Dendritic cell treated with granulocyte-macrophage colony-stimulating factor and Interleukin-4, amounts not matched to agents 40 ng/mL and 50 ng/mL, for 4 days (primary cell): ENCODE measurements around the gene VSX1.

ENCODE experiments used
- H3K27ac Mint-ChIP-seq: one replicate; pipeline ENCODE4 v1.8.0; 2022; ENCODE audit warnings: mild to moderate bottlenecking, mixed read lengths
- H3K27me3 Mint-ChIP-seq: one replicate; pipeline ENCODE4 v1.8.0; 2022; ENCODE audit warnings: mild to moderate bottlenecking, mixed read lengths
- H3K36me3 Mint-ChIP-seq: one replicate; pipeline ENCODE4 v1.8.0; 2022; ENCODE audit warnings: low read depth, mixed read lengths
- H3K4me1 Mint-ChIP-seq: one replicate; pipeline ENCODE4 v1.8.0; 2022; ENCODE audit warnings: low read depth, mixed read lengths
- H3K4me3 Mint-ChIP-seq: one replicate; pipeline ENCODE4 v1.8.0; 2022; ENCODE audit warnings: mild to moderate bottlenecking, moderate library complexity, mixed read lengths
- H3K9me3 Mint-ChIP-seq: one replicate; pipeline ENCODE4 v1.8.0; 2022; ENCODE audit warnings: mixed read lengths
- intact Hi-C: fragments of 100-400 bp; cut with micrococcal nuclease; formaldehyde crosslinking; loops from one replicate; pipeline ENCODE4 v1.15.0; 2022

VSX1 gene

DNA sequence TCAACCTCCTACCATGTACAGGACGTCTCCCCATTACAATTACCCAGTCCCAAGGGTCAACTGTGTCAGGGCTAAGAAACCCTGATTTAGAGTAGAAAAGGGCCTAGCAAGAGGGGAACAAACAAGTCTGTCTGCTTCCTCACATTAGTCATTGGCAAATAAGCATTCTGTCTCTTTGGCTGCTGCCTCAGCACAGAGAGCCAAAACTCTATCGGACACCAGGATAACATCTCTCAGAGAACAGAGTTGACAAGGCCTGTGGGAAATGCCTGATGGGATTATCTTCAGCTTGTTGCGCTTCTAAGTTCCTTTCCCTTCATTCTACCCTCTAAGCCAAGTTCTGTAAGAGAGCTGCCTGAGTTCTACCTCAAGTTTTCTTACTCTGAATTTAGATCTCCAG, 19.0 kb upstream of the VSX1 start:
- Mint-ChIP-seq H3K4me1 (no peaks in the 10 kb centered on the region), H3K9me3 (no peaks in the 10 kb centered on the region), H3K27ac (no peak overlapping the region), H3K36me3 (no peaks in the 10 kb centered on the region), H3K27me3 (peaks cover 3% of the 10 kb centered on the region), H3K4me3 (no peak overlapping the region)
- intact Hi-C loops = no loop called here

DNA sequence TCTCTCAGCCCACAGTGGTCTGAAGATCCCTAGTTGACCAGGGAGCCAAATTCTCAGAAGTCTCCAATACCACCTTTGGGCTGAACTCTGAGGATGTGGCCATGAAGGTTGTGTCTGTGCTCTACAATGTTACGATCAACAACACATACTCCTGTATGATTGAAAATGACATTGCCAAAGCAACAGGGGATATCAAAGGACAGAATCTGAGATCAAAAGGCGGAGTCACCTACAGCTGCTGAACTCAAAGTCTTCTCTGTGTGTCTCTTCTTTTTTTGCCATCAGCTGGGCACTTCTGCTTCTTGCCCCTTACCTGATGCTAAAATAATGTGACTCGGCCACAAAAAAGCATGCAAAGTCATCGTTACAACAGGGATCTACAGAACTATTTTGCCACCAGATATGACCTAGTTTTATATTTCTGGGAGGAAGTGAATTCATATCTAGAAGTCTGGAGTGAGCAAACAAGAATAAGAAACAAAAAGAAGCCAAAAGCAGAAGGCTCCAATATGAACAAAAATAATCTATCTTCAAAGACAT, 17.7 kb upstream of the VSX1 start:
- Mint-ChIP-seq H3K4me1 (no peaks in the 10 kb centered on the region), H3K9me3 (no peaks in the 10 kb centered on the region), H3K36me3 (no peaks in the 10 kb centered on the region), H3K4me3 (no peak overlapping the region), H3K27me3 (peaks cover 7% of the 10 kb centered on the region), H3K27ac (no peak overlapping the region)
- intact Hi-C loops = no loop called here

DNA sequence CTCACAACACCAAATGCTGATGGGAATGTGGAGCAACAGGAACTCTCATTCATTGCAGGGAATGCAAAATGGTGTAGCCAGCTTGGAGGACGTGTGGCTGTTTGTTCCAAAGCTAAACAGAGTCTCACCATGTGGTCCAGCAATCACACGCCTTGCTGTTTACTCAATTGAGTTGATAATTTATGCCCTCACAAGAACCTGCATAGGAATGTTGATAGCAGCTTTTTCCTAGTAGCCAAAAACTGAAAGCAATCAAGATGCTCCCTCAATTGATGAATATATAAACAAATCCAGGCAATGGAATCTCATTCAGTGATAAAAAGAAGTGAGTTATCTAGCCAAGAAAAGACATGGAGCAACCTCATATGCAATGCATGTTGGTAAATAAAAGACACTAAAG, 15.6 kb upstream of the VSX1 start:
- no peak overlapping the region for H3K4me3 Mint-ChIP-seq
- no peaks in the 10 kb centered on the region for H3K4me1 Mint-ChIP-seq
- no peak overlapping the region for H3K27ac Mint-ChIP-seq
- H3K9me3 Mint-ChIP-seq = no peaks in the 10 kb centered on the region
- intact Hi-C loops = no loop called here
- H3K27me3 Mint-ChIP-seq = peaks cover 12% of the 10 kb centered on the region
- H3K36me3 Mint-ChIP-seq = no peaks in the 10 kb centered on the region

DNA sequence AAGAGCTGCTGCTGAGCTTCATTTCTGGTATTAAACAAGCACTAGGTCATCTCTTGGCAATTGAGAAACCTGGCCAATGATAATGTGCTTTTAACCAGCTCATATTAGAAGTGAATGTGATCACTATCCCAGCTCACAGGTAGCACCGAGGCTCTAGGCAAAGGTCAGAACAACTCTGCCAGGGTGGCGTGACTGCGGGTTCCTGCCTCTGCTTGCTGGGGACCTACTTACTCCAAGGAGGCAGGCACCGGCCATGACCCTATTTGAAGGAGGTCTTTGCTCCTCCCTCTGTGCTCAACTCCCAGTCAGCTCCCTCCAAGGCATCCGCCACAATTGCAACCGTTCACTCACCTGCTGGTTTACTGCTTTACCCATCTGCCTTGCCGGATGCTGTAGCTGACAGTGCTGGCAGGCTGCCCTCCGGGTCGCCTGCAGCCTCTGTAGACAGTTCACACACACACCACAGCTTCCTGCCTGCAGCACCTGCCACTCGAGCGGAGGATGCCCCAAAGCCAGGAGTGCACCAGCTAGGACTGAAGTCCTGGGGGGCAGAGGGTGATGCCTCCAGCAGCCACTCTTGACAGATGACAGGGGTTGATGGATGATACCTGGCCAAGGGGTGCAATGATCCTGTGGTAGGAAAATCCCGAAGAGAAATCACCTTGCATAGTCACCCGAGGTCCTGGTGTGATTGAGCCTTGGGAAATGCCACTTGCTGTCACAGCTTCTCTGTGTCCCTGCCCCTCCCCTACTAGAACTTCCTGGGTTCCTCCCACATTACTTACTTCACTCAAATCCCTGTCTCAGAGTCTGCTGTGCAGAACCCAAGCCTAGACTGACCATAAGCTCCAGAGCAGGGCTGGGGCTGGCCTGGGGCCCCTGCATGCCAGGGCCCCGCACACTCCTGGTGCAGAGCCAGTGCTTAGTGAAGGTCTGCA, 8.8 kb upstream of the VSX1 start:
- Mint-ChIP-seq H3K4me3 (no peak overlapping the region), H3K4me1 (peaks cover 5% of the 10 kb centered on the region), H3K9me3 (no peaks in the 10 kb centered on the region), H3K36me3 (no peaks in the 10 kb centered on the region), H3K27me3 (peaks cover 47% of the 10 kb centered on the region), H3K27ac (no peak overlapping the region)
- intact Hi-C loops = no loop called here

DNA sequence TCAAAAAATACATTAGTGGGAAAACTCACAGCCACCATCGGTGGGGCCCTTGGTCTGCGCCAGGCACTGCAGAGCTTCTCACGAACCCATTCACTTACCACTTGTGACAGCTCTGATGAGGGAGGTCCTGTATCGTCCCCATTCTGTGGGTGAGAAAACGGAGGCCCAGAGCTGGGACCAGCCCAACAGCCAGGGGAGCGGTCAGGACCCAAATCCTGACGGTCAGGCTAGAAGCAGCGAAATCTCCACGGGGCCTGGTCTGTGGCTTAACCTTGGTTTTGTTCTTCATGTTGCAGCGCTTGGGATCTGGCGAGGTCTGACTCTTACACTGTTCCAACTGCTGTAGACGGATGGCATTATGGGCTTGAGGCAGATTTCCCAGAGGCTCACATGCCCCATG, 7.7 kb upstream of the VSX1 start:
- peaks cover 53% of the 10 kb centered on the region for H3K27me3 Mint-ChIP-seq
- intact Hi-C loops = no loop called here
- H3K4me3 Mint-ChIP-seq = no peak overlapping the region
- H3K4me1 Mint-ChIP-seq = peaks cover 5% of the 10 kb centered on the region
- no peak overlapping the region for H3K27ac Mint-ChIP-seq
- no peaks in the 10 kb centered on the region for H3K9me3 Mint-ChIP-seq
- no peaks in the 10 kb centered on the region for H3K36me3 Mint-ChIP-seq

DNA sequence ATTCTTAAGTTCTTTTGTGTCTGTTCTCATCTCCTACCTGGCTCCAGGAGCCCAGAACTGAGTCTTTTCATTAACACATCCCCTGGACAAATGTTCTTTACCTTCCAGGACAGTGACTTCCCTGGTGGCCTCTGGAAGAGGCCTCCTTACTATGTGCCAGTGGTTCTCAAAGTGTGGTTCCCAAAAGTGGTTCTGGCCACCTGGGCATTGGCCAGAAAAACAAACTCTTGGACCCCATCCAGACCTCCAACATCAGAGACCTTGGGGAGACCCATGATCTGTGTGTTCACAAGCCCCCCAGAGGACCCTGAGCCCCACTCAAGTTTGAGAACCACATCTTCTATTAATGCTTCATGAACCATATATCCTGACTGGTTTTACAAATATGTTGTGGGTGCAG, 7.2 kb upstream of the VSX1 start:
- H3K4me1 Mint-ChIP-seq = peaks cover 5% of the 10 kb centered on the region

DNA sequence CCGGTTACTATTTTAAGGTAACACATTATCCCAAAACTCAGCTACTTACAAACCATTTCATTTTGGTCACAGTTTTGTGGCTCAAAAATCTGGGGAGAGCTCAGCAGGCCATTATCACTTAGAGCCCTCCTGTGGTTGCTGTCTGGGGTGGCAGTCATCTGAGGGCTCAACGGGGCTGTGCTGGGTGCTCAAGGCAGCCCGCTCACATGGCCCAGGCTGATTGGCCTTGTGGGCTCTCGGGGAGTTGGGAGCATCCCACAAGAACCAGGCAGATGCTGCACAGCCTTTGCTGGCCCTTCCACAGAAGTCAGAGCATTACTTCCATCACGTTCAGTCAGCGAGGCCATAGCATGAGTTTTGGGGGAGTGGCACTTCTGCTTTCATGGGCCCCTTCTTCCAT, 6.3 kb upstream of the VSX1 start:
- intact Hi-C loops = no loop called here
- H3K27ac Mint-ChIP-seq = no peak overlapping the region
- no peak overlapping the region for H3K4me3 Mint-ChIP-seq
- peaks cover 10% of the 10 kb centered on the region for H3K4me1 Mint-ChIP-seq
- no peaks in the 10 kb centered on the region for H3K9me3 Mint-ChIP-seq
- H3K36me3 Mint-ChIP-seq = no peaks in the 10 kb centered on the region
- H3K27me3 Mint-ChIP-seq = peaks cover 65% of the 10 kb centered on the region

More for the DNA sequence above, 7.2 kb upstream of the VSX1 start:
- H3K9me3 Mint-ChIP-seq = no peaks in the 10 kb centered on the region
- intact Hi-C loops = no loop called here
- no peaks in the 10 kb centered on the region for H3K36me3 Mint-ChIP-seq
- peaks cover 59% of the 10 kb centered on the region for H3K27me3 Mint-ChIP-seq
- no peak overlapping the region for H3K4me3 Mint-ChIP-seq
- no peak overlapping the region for H3K27ac Mint-ChIP-seq

DNA sequence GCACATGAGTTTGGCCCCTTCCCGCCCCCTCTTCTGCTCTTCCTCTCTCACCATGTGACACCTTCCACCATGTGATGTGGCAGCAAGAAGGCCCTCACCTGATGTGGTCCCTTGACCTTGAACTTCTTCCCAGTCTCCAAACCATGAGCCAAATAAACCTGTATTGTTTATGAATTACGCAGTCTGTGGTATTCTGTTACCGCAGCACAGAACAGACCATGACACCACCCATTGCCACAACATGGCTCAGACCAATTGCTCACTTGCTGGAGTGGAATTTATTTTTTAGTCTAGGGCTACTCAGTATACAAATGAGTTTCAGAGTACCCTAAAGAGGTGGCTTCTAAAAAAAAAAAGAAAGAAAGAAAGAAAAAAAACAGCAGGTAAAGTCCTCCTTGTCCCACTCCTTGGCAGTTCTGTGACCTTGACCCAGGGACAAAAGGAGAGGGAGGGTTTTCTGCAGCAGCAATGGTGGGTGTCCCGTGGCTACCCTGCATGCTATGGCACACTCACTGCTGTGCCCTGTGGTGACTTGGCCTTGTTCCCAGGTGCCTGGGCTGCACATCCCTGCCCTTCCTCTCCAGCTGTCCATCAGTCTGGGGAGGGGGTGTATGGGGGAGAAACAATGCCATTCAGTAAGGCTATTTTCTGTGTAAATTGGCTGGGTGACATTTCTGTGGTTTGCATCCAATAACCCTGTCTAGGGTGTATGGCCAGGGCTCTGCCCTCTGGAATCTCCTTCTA, 5.4 kb upstream of the VSX1 start:
- Mint-ChIP-seq H3K4me1 (peaks cover 10% of the 10 kb centered on the region), H3K27me3 (peaks cover 70% of the 10 kb centered on the region), H3K4me3 (no peak overlapping the region), H3K9me3 (no peaks in the 10 kb centered on the region), H3K27ac (no peak overlapping the region), H3K36me3 (no peaks in the 10 kb centered on the region)
- intact Hi-C loops = no loop called here

DNA sequence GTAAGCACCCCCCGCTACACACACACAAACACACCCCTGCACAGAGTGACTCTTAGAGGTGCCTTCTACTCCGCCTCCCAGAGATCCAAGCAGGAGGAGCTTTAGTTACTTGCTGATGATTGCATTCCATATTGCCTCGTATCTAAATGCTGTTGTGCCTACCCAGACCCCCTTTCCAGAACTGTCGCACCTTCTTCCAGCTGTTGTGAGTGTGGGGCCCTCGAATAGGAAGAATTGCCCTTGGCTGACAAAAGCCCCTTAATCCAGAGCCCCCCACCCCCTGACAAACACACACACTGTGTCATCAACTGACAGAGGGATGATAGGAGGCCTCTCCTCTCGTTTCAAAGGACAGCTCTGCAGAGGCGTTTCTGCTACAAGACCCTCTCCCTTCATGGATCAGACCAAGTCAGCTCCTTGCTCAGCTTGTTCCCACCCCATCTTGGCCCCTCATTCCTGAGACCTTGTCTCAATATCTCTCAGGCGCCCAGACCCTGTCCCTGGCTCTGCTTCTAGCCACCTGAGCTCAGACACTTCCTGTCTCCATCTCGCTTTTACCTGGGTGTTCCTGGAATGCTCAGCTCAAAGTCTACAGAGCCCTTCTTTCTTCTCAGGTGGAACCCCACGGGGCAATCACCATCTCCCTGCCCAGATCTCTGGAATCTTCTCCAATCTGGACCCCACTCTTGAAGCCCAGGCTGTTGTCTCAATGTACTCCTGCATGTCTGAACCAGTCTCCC, 4.0 kb upstream of the VSX1 start:
- peaks cover 10% of the 10 kb centered on the region for H3K4me1 Mint-ChIP-seq
- no peaks in the 10 kb centered on the region for H3K36me3 Mint-ChIP-seq
- no peak overlapping the region for H3K27ac Mint-ChIP-seq
- intact Hi-C loops = no loop called here
- H3K4me3 Mint-ChIP-seq = no peak overlapping the region
- H3K27me3 Mint-ChIP-seq = peaks cover 74% of the 10 kb centered on the region
- H3K9me3 Mint-ChIP-seq = no peaks in the 10 kb centered on the region

DNA sequence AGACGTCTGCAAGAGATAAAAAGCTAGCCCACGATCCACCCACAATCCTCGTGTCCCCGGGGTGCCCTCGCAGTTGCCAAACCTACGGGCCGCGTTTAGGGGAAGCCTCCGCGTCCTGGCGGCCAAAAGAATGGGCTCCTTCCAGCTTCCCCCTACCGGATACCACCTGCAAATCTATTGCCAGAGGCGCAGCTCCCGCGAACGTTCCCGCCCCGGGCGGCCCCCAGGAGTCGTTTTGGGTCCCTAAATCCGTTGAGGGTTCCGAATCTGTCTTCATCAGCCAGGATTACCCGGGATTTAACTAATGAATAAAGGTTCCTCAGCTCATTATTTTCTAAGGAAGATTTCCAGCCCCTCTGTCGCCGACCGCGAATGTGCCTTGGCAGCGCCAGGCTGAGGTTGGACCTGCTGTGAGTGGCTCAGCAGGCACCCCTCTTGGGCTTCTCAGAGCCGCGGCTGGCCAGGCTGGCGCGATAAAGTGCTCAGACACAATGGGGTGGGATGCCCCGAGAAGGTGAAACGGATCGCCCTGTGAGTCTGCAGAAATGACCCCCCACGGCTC, 2.8 kb upstream of the VSX1 start:
- Mint-ChIP-seq H3K36me3 (no peaks in the 10 kb centered on the region), H3K9me3 (no peaks in the 10 kb centered on the region), H3K27me3 (peaks cover 73% of the 10 kb centered on the region), H3K4me3 (no peak overlapping the region), H3K27ac (no peak overlapping the region), H3K4me1 (peaks cover 10% of the 10 kb centered on the region)
- intact Hi-C loops = no loop called here

DNA sequence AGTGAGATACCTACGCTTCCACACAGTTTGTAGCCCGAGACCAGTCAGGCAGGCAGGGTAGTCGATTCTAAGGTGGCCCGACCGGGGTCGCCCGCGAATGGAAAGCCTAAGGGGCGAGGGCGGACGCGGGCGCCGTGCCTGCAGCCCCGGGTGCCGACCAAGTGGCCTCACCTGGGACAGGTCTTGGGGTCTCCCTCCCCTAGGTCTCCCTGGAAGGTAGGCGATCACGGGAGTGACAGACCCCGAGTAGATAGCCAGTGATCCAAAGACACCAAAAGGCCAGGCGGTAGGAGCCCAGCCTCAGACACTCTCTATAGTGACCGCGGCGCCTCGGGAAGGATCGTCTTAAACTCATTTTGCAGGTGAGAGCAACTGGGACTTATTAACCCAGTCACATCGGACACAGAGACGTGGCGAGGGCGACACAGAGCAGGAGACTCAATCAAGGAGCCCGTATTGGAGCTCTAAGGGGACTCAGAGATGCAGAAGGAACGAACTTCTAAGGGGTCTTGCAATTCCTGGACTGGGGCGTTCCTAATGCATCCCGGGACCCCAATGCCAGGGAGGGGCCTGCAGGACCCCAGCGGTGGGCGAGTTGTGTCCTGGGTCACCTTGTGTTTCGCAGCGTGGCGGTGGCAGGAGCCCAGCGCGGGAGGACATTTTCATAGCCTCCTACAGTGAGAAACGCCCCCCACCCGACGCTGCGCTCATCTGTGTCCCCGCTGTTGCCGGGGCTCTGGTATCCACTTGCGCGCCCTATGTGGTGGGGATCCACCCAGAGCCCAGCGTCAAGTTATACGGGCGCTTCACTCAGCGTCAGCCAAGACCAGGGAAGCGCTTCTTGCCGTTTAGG, 2.1 kb upstream of the VSX1 start:
- no peaks in the 10 kb centered on the region for H3K9me3 Mint-ChIP-seq
- H3K4me1 Mint-ChIP-seq = peaks cover 10% of the 10 kb centered on the region
- no peak overlapping the region for H3K4me3 Mint-ChIP-seq
- peaks cover 75% of the 10 kb centered on the region for H3K27me3 Mint-ChIP-seq
- intact Hi-C loops = no loop called here
- H3K27ac Mint-ChIP-seq = no peak overlapping the region
- H3K36me3 Mint-ChIP-seq = no peaks in the 10 kb centered on the region

DNA sequence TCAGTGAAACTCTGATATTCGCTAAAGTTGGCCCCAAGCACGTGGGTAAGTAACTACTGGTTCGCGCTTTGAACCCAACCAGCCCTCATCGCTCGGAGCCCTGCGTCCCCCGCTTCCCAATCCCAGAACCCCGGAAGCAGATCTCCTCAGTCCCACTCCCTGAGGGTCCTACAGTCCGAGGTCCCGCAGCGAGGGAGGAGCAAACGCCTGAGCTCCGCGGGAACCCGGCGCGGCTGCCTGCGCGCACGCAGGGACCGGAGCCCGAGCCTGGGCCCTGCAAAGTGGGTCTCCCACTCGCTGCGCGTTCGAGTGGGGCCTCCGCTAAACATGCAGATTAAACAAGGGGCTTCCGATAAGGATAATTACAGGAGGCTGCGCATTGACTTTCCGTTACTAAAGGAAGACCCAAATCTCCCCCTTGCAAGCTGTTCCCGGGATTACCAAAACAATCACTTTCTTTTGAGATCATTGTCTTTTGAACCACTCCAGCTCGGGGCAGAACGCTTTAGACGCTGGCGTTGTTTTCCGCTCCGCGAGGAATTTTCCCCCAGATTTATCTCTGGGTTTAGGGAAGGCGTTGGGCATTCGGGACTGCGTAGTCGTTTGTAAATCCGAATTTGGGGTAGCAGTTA, 1.3 kb upstream of the VSX1 start:
- no peak overlapping the region for H3K27ac Mint-ChIP-seq
- H3K4me1 Mint-ChIP-seq = peaks cover 10% of the 10 kb centered on the region
- no peaks in the 10 kb centered on the region for H3K9me3 Mint-ChIP-seq
- no peak overlapping the region for H3K4me3 Mint-ChIP-seq
- peaks cover 80% of the 10 kb centered on the region for H3K27me3 Mint-ChIP-seq
- no peaks in the 10 kb centered on the region for H3K36me3 Mint-ChIP-seq
- intact Hi-C loops = no loop called here

DNA sequence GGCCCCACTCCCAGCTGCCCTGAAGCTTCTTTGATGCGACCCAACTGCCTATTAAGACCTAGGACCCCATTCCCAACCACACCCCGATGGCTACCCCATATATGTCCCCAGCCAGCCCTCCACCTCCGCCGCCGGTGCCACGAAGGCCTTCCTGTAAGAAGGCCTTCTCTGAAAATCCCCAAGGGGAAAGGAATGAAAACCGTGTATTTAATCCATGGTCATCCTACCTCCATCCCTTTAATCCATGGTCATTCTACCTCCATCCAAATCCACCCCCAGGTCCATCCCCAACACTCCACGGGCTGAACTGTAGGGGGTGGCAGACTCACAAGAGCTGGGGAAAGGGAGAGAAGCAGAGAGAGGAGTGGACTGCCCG, 545 bp upstream of the VSX1 start:
- peaks cover 16% of the 10 kb centered on the region for H3K4me1 Mint-ChIP-seq
- no peaks in the 10 kb centered on the region for H3K9me3 Mint-ChIP-seq
- H3K27me3 Mint-ChIP-seq = peaks cover 85% of the 10 kb centered on the region
- no peaks in the 10 kb centered on the region for H3K36me3 Mint-ChIP-seq
- H3K4me3 Mint-ChIP-seq = no peak overlapping the region
- no peak overlapping the region for H3K27ac Mint-ChIP-seq
- intact Hi-C loops = no loop called here
